Thoracic aorta (tissue), 2 donors: Measurements from ENCODE around the gene FOXL3. TPM values are rescaled to one million over a fixed set of nuclear protein-coding genes. Genes with fewer than 3 reads are reported as not detected.
"Not testable (repeated sequence)": the region's sequence is repeated elsewhere in the genome, so short reads cannot be mapped to it uniquely, and the experiment has no call there.

ENCODE experiments used
- ATAC-seq: fragments of 150-250 bp; one replicate; pipeline ENCODE4 v1.8.0; 2017; ENCODE audit warnings: low read depth; ENCODE audit not compliant: insufficient number of reproducible peaks, low FRiP score
- DNase-seq: peaks from one replicate; pipeline ENCODE4 v3.0.0-alpha.2; 2020; ENCODE audit warnings: low spot score
- H3K27ac ChIP-seq, 2 donors: fragments of 200-600 bp; sonication (generic); 1 replicate in 1 of 2; 2 replicates in 1 of 2; pipeline ENCODE4 v1.5.1; 2016; ENCODE audit warnings: mild to moderate bottlenecking in 2 of 2, moderate library complexity in 2 of 2
- H3K27me3 ChIP-seq: fragments of 200-600 bp; sonication (generic); replicated peaks from 2 replicates; pipeline ENCODE4 v1.6.0; 2016; ENCODE audit warnings: mild to moderate bottlenecking; ENCODE audit not compliant: insufficient read depth
- H3K36me3 ChIP-seq: fragments of 200-600 bp; sonication (generic); one replicate; pipeline ENCODE4 v1.5.1; 2016
- H3K4me1 ChIP-seq, 2 donors: fragments of 200-600 bp; sonication (generic); 1 replicate in 1 of 2; 2 replicates in 1 of 2; pipeline versions ENCODE4 v1.5.1 to v1.6.0; 2016; ENCODE audit warnings: low read depth in 2 of 2, mild to moderate bottlenecking in 1 of 2; ENCODE audit not compliant: control insufficient read depth in 1 of 2
- H3K4me3 ChIP-seq: fragments of 200-600 bp; sonication (generic); 2 replicates; pipeline ENCODE4 v1.5.1; 2016; ENCODE audit warnings: mild to moderate bottlenecking
- H3K9me3 ChIP-seq: fragments of 200-600 bp; sonication (generic); 2 replicates; pipeline ENCODE4 v1.5.1; 2016
- CTCF ChIP-seq: fragments of 200-600 bp; sonication (generic); IDR thresholded peaks from one replicate; pipeline ENCODE4 v1.5.1; 2019; ENCODE audit warnings: antibody characterized with exemption
- total RNA-seq, 2 donors: library from RNA; depleted of rRNA; stranded (reverse); fragments of >200 nt; gene quantifications; one replicate each; pipeline versions ENCODE4 v1.1.0 to v1.2.3, GENCODE V29; 2016

The FOXL3 gene
- total RNA-seq, 2 donors from 2014 or later: not detected

GRCh38 chr7:335358-336148, 45.6 kb downstream of the FOXL3 start:
- DNase-seq (no peak), ATAC-seq (no peak)
- Histone ChIP-seq H3K4me3 (no peak overlapping the region), H3K36me3 (no peaks in the 10 kb centered on the region), H3K27me3 (no peaks in the 10 kb centered on the region), H3K27ac (no peak overlapping the region), H3K4me1 (peaks cover 7 to 10% of the 10 kb centered on the region in 2 donors), H3K9me3 (no peaks in the 10 kb centered on the region)
- TF ChIP-seq CTCF: no peak

GRCh38 chr7:336149-336533, 46.2 kb downstream of the FOXL3 start:
- not testable (repeated sequence) for H3K36me3 ChIP-seq, H3K9me3 ChIP-seq, ATAC-seq, H3K27me3 ChIP-seq, H3K27ac ChIP-seq, H3K4me3 ChIP-seq, DNase-seq
- peaks cover 7 to 11% of the 10 kb centered on the region in 2 donors for H3K4me1 ChIP-seq

- Histone ChIP-seq H3K27ac (no peak overlapping the region), H3K36me3 (no peaks in the 10 kb centered on the region), H3K9me3 (no peaks in the 10 kb centered on the region), H3K27me3 (no peaks in the 10 kb centered on the region), H3K4me1 (peaks cover 10 to 19% of the 10 kb centered on the region in 2 donors), H3K4me3 (no peak overlapping the region)
- ATAC-seq (no peak), DNase-seq (no peak)
- TF ChIP-seq CTCF: no peak
Measured at GRCh38 chr7:336810-337566, 47.0 kb downstream of the FOXL3 start.

GRCh38 chr7:337567-337951, 47.6 kb downstream of the FOXL3 start:
- no peak for TF ChIP-seq CTCF
- Histone ChIP-seq H3K27ac (no peak overlapping the region), H3K27me3 (no peaks in the 10 kb centered on the region), H3K4me1 (peaks cover 12 to 23% of the 10 kb centered on the region in 2 donors), H3K9me3 (no peaks in the 10 kb centered on the region), H3K36me3 (no peaks in the 10 kb centered on the region), H3K4me3 (no peak overlapping the region)
- no peak for DNase-seq
- no peak for ATAC-seq

GRCh38 chr7:338295-339061, 48.5 kb downstream of the FOXL3 start:
- Histone ChIP-seq H3K27me3 (no peaks in the 10 kb centered on the region), H3K27ac (no peak overlapping the region), H3K9me3 (no peaks in the 10 kb centered on the region), H3K4me3 (no peak overlapping the region), H3K4me1 (peaks cover 5 to 14% of the 10 kb centered on the region in 2 donors), H3K36me3 (no peaks in the 10 kb centered on the region)
- no peak for ATAC-seq
- no peak for DNase-seq
- TF ChIP-seq CTCF: no peak
